HG03095 (cell line): ENCODE results near the gene PSMA2.
"Not testable (repeated sequence)": the region's sequence is repeated elsewhere in the genome, so short reads cannot be mapped to it uniquely, and the experiment has no call there.

Experiments
- ATAC-seq: cut with Tn5 transposase; IDR thresholded peaks from one replicate; pipeline ENCODE4 v1.9.1; 2021; ENCODE audit warnings: moderate library complexity; ENCODE audit not compliant: unreplicated experiment

Gene PSMA2

DNA sequence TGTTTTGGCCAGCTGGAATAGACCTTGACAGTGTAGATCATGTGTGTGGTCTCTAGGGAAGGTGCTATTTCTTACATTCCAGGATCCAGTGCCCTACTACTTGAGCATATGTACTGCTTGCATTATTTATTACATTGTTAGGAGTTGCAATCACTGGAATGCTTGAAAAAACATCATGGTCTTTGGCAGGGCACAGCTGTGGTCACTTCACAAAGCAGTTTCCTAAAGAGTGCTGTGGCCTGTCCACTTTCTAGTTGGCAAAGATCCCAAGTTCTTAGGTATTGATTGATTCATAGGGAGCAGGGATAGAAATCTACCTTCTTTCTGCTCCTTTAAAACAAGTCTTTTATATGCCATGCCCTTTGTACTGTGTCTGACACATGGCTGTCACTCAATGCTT lies 24.7 kb downstream of the PSMA2 start:
- no peak for ATAC-seq

DNA sequence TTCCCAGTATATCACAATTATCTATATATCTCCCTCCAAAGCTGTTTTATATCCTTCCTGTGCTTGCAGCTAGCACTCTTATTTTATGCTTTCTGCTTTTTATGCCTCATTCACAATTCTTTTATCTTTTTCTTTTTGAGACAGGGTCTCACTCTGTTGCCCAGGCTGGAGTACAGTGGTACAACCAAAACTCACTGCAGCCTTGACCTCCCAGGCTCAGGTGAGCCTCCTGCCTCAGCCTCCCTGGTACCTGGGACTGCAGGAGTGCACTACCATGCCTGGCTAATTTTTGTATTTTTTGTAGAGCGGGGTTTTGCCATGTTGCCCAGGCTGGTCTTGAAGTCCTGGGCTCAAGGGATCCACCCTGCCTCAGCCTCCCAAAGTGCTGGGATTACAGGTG lies 25.8 kb downstream of the PSMA2 start:
- ATAC-seq, result no peak

DNA sequence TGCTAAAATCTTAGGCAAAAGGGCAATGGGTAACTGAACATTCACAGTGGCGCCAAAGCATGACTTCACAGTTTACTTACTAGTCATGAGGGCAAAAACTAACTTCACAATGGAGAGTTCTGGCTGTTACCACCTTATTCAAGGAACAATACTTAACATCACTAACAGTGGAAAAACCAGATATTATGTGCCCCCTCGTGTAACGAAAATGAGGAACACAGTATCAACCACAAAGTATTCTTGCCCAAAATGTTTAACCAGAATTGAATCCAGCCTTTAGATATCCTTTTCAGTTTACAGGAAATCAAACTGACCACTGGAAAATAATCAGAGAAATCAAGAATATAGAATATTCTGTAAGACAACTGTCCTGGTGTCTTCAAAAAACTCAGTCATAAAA lies 29.6 kb downstream of the PSMA2 start:
- ATAC-seq, result no peak

DNA sequence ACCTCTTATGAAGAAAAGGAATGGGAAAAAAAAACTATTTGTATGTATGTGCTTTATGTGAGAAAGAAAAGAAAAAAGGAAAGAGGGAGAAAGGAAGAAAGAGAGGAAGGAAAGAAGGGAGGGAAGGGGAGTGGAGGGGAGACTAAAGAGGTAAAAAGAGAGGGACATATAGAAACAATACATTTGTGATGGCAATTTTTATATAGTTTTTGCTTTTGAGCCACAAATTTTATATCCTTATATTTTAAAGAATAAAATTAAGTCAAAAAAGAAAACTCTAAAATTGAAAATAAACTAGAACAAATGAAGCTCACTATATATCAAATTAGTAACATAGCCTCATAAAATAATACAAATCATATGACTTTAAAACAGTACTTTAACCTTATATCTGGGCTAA lies 31.1 kb downstream of the PSMA2 start:
- no peak for ATAC-seq

DNA sequence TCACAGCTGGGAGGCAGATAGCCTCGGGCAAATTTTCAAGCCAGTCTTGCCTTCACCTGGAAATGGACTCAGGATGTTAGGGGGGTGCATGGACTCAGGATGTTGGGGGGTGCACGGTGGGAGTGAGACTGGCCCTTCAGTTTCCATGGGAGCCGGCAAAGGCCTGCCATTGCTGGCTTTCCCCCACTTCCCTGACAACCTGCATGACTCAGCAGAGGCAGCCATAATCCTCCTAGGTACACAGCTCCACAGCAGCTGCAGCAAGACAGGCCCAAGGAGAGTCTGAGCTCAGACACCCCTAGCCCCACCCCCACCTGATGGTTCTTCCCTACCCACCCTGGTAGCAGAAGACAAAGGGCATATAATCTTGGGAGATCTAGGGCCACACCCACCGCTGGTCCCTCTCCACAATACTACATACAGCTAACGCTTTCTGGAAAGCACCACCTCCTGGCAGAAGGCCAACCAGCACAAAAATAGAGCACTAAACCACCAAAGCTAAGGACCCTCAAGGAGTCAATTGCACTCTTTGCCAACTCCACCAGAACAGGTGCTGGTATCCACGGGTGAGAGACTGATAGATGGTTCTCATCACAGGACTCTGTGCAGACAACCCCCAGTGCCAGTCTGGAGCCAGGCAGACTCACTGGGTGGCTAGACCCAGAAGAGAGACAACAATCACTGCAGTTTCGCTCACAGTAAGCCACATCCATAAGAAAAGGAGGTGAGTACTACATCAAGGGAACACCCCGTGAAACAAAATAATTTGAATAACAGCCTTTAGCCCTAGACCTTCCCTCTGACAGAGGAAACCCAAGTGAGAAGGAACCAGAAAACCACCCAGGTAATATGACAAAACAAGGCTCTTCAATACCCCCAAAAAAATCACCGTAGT lies 38.4 kb downstream of the PSMA2 start:
- no peak for ATAC-seq

DNA sequence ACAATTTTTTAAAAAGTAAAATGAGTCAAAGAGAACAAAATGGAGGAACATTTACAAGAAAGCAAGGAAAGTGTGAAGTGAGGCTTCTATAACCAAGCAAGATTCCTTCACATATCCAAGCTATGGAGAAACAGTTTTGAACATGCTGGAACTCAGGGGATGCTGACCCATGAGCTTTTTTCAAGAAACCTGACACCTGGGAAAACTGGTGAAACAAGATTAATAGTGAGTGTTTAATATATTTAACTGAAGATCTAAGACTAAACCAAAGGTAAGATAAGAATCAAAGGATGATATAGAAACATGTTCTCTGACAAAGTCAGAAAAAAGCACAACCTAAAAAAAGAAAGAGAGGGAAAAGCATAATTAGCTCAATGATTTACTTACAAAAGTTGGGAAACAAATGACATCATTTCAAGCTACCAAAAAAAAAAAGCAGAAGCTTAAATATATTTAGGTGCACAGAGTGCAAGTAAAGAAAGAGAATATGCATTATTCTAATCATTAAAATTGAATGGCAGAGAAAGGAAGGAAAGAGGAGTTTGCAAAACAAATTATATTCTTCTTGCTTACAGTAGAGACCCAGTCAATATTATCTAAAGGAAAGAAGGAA lies 45.0 kb downstream of the PSMA2 start:
- no peak for ATAC-seq

GRCh38 chr7:42886129-42886528 lies 45.8 kb downstream of the PSMA2 start:
- ATAC-seq, result no peak

DNA sequence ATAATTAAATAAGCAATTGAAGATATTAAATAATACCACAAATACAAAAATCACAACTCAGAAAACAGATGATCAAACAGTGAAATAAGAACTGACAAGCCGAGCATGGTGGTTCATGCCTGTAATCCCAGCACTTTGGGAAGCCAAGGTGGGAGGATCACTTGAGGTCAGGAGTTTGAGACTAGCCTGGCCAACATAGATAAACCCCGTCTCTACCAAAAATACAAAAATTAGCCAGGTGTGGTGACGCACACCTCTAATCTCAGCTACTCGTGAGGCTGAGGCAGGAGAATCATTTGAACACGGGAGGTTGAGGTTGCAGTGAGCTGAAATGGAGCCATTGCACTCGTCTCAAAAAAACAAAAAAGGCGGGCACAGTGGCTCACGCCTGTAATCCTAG lies 46.8 kb downstream of the PSMA2 start:
- ATAC-seq, result not testable (repeated sequence)

- ATAC-seq, result no peak
These were observed 48.0 kb downstream of the PSMA2 start for GRCh38 chr7:42883950-42884349.

DNA sequence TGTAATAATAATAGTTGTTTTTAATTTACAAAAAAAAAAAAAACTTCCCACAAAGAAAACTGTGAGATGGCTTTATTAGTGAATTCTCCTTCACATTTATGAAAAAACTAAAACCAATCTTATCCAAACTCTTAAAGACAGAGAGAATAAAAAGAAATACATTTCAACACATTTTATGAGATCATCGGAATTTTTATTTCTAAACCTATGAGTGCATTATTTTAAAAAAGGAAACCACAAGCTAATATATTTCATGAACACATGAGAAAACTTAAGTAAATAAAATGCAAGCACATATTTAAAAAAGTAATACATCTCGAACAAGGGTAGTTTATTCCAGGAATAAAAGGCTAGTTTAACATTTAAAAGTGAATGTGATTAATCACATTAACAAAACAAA lies 51.6 kb downstream of the PSMA2 start:
- ATAC-seq, result no peak

- no peak for ATAC-seq
These were observed 53.7 kb downstream of the PSMA2 start for GRCh38 chr7:42878303-42878702.

- no peak for ATAC-seq
These were observed 54.1 kb downstream of the PSMA2 start for GRCh38 chr7:42877862-42878261.

GRCh38 chr7:42876182-42877068 lies 55.5 kb downstream of the PSMA2 start:
- no peak for ATAC-seq

GRCh38 chr7:42869131-42870020 lies 62.6 kb downstream of the PSMA2 start:
- ATAC-seq, result peak; percentile 97

- no peak for ATAC-seq
These were observed 63.5 kb downstream of the PSMA2 start for GRCh38 chr7:42868480-42868879.
